Pons (tissue), 1 donor: ENCODE results near the gene CCDC74A.
"Not testable (repeated sequence)": the region's sequence is repeated elsewhere in the genome, so short reads cannot be mapped to it uniquely, and the experiment has no call there.

Source experiments
- DNase-seq: peaks from one replicate; pipeline ENCODE4 v3.0.0-alpha.2; 2016; ENCODE audit warnings: low spot score

Gene CCDC74A

GRCh38 chr2:131527131-131528001 is at the start of gene CCDC74A:
Gene CCDC74A (plus strand): TSS chr2:131527888. CDS start chr2:131527971, 83 bp downstream.
- peak; percentile 11 for DNase-seq

DNA sequence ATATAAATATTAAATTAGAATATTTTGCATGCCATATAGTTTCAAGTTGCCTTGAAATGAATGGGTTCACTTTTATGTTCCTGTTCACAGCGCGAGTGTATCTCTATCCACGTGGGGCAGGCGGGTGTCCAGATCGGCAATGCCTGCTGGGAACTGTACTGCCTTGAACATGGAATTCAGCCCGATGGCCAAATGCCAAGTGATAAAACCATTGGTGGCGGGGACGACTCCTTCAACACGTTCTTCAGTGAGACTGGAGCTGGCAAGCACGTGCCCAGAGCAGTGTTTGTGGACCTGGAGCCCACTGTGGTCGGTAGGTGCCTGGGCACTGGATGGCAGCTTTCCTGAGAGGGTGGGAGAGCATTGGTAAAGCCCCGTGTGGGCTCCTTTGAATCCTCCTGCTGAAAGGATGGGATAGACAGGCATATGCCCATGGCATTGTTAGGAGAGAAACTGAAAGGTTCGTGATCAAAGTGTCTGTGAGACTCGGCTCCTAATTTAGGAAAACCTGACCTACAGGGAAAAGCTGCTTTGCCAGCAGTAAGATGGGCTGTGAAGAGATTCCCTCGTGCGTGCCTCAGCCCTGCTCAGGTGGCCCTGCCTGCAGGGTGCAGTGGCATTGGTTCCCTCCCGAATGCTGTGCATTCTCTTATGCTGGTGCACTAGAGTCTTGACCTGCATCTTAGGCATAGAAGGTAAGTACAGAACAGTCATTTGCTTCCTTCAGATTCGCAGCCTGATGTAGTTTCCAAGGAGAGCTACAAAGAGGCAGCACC is 49.4 kb upstream of the CCDC74A start:
- DNase-seq, result not testable (repeated sequence)

- not testable (repeated sequence) for DNase-seq
Observed at GRCh38 chr2:131478850-131479461, 48.7 kb upstream of the CCDC74A start.

GRCh38 chr2:131480351-131480750 is 47.3 kb upstream of the CCDC74A start:
- DNase-seq, result not testable (repeated sequence)

- DNase-seq, result not testable (repeated sequence)
Observed at GRCh38 chr2:131482506-131483155, 45.1 kb upstream of the CCDC74A start.

- not testable (repeated sequence) for DNase-seq
Observed at GRCh38 chr2:131483981-131484820, 43.5 kb upstream of the CCDC74A start.

- not testable (repeated sequence) for DNase-seq
Observed at GRCh38 chr2:131484906-131485460, 42.7 kb upstream of the CCDC74A start.

DNA sequence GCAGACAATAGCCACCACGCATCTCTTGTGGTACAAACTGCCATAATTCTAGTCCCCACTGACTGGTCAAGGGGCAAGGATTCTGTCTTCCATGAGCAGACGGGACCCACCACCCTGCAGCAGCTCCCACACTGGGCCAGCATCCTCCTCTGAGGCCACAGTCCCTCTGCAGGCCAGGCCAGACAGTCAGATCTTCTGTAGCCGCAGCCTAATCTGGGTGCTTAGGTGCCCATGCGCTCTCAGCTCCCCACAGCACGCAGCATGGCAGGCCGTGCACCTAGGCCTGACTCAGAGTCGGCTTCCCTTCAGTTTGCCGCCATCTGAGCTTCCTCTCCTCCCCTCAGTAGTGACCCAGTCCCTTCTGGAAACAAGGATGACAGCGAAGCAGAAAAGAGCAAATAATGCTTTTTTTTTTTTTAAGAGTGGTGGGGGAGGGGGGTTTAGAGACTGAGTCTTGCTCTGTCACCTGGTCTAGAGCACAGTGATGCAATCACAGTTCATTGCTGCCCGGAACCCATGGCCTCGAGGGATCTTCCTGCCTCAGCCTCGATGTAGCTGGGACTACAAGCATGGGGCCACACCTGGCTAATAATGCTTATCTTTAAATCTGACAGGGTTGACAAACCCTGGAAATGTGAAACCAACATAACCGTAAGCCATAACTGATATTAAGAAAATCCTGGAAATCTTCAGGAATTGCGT is 41.3 kb upstream of the CCDC74A start:
- not testable (repeated sequence) for DNase-seq

- no peak for DNase-seq
Observed at GRCh38 chr2:131488306-131489205, 39.1 kb upstream of the CCDC74A start.

GRCh38 chr2:131490616-131491468 is 36.8 kb upstream of the CCDC74A start:
- DNase-seq, result peak; percentile 14

GRCh38 chr2:131491469-131491836 is 36.2 kb upstream of the CCDC74A start:
- DNase-seq, result not testable (repeated sequence)

- not testable (repeated sequence) for DNase-seq
Observed at GRCh38 chr2:131492015-131492417, 35.7 kb upstream of the CCDC74A start, which contains the start of gene MZT2A. Gene MZT2A (minus strand): TSS chr2:131492397. CDS start chr2:131492376, 21 bp downstream.

- peak; percentile 91 for DNase-seq
Observed at GRCh38 chr2:131492418-131493198, 35.1 kb upstream of the CCDC74A start.

GRCh38 chr2:131493199-131493968 is 34.3 kb upstream of the CCDC74A start:
- DNase-seq, result peak; percentile 13

- not testable (repeated sequence) for DNase-seq
Observed at GRCh38 chr2:131495506-131495905, 32.2 kb upstream of the CCDC74A start.

DNA sequence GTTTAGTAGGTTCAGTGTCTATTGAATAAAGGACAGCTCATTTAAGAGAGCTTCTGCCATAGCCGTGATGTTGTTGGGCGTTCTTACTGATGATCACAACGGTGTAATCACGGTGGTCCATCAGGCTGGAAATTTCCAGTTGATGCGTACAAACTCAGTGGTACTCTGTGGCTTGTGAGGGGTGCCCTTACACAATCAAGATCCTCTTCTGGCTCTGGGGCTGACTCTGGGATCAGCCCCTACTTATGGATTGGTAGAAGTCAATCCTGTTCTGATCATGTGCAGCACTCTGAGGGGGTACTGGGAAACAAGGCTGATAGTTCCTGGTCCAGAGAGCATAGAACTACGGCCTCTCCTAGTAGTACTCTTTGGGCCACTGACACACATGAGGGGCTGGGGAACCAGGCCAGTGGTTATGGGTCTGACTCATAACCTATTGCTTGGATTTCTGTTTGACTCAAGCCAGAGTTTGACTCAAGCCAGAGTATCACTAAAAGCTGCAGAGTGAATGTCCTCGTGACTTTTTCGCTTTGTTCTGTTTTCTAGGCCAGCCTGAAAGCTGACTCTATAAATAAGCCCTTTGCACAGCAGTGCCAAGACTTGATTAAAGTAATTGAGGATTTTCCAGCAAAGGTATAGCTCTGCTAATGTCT is 29.2 kb upstream of the CCDC74A start:
- peak; percentile 24 for DNase-seq
